ENCODE data around the gene NRXN3.
"Not testable (repeated sequence)": the region's sequence is repeated elsewhere in the genome, so short reads cannot be mapped to it uniquely, and the experiment has no call there.

NRXN3 gene

GRCh38 chr14:78524766-78525165 lies 354.6 kb downstream of the NRXN3 start:
- no peak for TF ChIP-seq CTCF (IDR thresholded peaks at IDR 0.05; ENCODE audit: unreplicated experiment in 3 of 3)
- H3K4me3 Mint-ChIP-seq, result no peak overlapping the region
- no peaks in the 10 kb centered on the region for H3K9me3 Mint-ChIP-seq
- no peaks in the 10 kb centered on the region for H3K4me1 Mint-ChIP-seq
- no peak overlapping the region for H3K27ac Mint-ChIP-seq
- H3K27me3 Mint-ChIP-seq (ENCODE audit: low read depth), result no peaks in the 10 kb centered on the region
- H3K36me3 Mint-ChIP-seq (ENCODE audit: low read depth), result no peaks in the 10 kb centered on the region

GRCh38 chr14:78530078-78530477 lies 359.9 kb downstream of the NRXN3 start:
- no peak for TF ChIP-seq CTCF (IDR thresholded peaks at IDR 0.05; ENCODE audit: unreplicated experiment in 3 of 3)
- H3K4me3 Mint-ChIP-seq, result no peak overlapping the region
- peaks cover 4% of the 10 kb centered on the region for H3K27me3 Mint-ChIP-seq (ENCODE audit: low read depth)
- H3K27ac Mint-ChIP-seq, result no peak overlapping the region
- no peaks in the 10 kb centered on the region for H3K36me3 Mint-ChIP-seq (ENCODE audit: low read depth)
- no peaks in the 10 kb centered on the region for H3K4me1 Mint-ChIP-seq
- H3K9me3 Mint-ChIP-seq, result no peaks in the 10 kb centered on the region

GRCh38 chr14:78534141-78534540 lies 364.0 kb downstream of the NRXN3 start:
- H3K9me3 Mint-ChIP-seq, result no peaks in the 10 kb centered on the region
- no peak overlapping the region for H3K4me3 Mint-ChIP-seq
- no peak for TF ChIP-seq CTCF (IDR thresholded peaks at IDR 0.05; ENCODE audit: unreplicated experiment in 3 of 3)
- no peaks in the 10 kb centered on the region for H3K4me1 Mint-ChIP-seq
- no peaks in the 10 kb centered on the region for H3K36me3 Mint-ChIP-seq (ENCODE audit: low read depth)
- H3K27ac Mint-ChIP-seq, result no peak overlapping the region
- peaks cover 4% of the 10 kb centered on the region for H3K27me3 Mint-ChIP-seq (ENCODE audit: low read depth)

GRCh38 chr14:78535041-78535440 lies 364.9 kb downstream of the NRXN3 start:
- Mint-ChIP-seq H3K27me3 (ENCODE audit: low read depth) (peaks cover 4% of the 10 kb centered on the region), H3K4me3 (no peak overlapping the region), H3K36me3 (ENCODE audit: low read depth) (no peaks in the 10 kb centered on the region), H3K4me1 (no peaks in the 10 kb centered on the region), H3K9me3 (no peaks in the 10 kb centered on the region), H3K27ac (no peak overlapping the region)
- TF ChIP-seq CTCF (IDR thresholded peaks at IDR 0.05; ENCODE audit: unreplicated experiment in 3 of 3), result no peak

GRCh38 chr14:78541788-78542187 lies 371.6 kb downstream of the NRXN3 start:
- not testable (repeated sequence) for H3K27me3 Mint-ChIP-seq (ENCODE audit: low read depth); H3K27ac Mint-ChIP-seq; H3K4me3 Mint-ChIP-seq; H3K36me3 Mint-ChIP-seq (ENCODE audit: low read depth); H3K9me3 Mint-ChIP-seq; H3K4me1 Mint-ChIP-seq

GRCh38 chr14:78543433-78543832 lies 373.3 kb downstream of the NRXN3 start:
- no peak overlapping the region for H3K27ac Mint-ChIP-seq
- TF ChIP-seq CTCF (IDR thresholded peaks at IDR 0.05; ENCODE audit: unreplicated experiment in 3 of 3), result no peak
- H3K9me3 Mint-ChIP-seq, result no peaks in the 10 kb centered on the region

More at GRCh38 chr14:78543433-78543832, 373.3 kb downstream of the NRXN3 start:
- Mint-ChIP-seq H3K27me3 (ENCODE audit: low read depth) (no peaks in the 10 kb centered on the region), H3K4me3 (no peak overlapping the region), H3K4me1 (no peaks in the 10 kb centered on the region), H3K36me3 (ENCODE audit: low read depth) (no peaks in the 10 kb centered on the region)
